Measurements from ENCODE around the gene ZSCAN10. TPM values are rescaled to one million over a fixed set of nuclear protein-coding genes. Genes with fewer than 3 reads are reported as not detected.
A peak's percentile ranks its signal among the peaks of the same experiment; 100 is the strongest.

ZSCAN10 gene
- total RNA-seq, 1 donor from 2014 or later, result not detected

GRCh38 chr16:3133844-3134243 is 34.8 kb upstream of the ZSCAN10 start:
- peak; percentile 10 for DNase-seq

DNA sequence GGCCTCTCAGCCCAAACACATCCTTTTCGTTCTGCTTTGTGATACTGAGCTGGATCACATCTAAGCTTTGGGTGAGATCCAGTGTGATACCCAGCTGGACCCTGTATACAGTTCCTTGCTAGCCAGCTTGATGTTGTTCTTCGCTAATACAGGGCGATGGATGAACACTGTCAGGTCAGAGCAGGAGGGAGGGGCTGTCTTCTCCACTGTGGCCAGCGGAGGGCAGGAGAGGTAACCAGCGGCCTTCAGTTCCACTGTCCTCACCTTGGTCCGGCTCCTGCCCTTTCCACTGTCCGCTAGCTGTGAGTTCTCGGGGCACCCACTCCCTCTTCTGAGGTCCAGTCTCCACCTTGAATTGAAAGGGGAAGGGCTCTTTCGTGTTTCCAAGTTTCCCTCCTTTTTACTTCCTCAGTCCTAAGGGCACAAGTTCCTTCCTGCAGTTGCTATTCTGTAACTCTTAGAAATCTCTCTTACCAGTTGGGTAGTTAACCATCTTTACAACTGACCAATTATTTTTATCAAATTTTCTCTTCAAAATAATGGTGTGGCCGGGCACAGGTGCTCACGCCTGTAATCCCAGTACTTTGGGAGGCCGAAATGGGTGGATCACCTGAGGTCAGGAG is 32.8 kb upstream of the ZSCAN10 start:
- DNase-seq, result peak; percentile 70

- DNase-seq, result peak; percentile 93
Measured at GRCh38 chr16:3129137-3130131, 30.3 kb upstream of the ZSCAN10 start.

DNA sequence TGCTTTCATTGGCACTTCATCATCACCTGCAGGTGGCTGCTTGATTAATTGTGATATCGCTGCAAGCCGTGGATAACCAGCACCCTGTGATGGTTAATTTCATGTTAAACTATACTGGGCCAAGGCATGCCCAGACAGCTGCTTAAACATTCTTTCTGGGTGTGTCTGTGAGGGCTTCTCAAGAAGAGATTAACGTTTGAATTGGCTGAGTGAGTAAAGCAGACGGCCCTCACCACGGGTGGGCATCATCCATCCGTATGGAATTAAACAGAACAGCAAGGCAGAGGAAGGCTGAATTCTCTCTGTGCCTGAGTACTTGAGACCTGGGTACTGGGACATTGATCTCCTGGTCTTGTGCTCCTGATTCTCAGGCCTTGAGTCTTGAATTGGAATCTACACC is 28.7 kb upstream of the ZSCAN10 start:
- DNase-seq, result no peak

GRCh38 chr16:3123986-3124886 is 25.1 kb upstream of the ZSCAN10 start:
- DNase-seq, result peak; percentile 96

DNA sequence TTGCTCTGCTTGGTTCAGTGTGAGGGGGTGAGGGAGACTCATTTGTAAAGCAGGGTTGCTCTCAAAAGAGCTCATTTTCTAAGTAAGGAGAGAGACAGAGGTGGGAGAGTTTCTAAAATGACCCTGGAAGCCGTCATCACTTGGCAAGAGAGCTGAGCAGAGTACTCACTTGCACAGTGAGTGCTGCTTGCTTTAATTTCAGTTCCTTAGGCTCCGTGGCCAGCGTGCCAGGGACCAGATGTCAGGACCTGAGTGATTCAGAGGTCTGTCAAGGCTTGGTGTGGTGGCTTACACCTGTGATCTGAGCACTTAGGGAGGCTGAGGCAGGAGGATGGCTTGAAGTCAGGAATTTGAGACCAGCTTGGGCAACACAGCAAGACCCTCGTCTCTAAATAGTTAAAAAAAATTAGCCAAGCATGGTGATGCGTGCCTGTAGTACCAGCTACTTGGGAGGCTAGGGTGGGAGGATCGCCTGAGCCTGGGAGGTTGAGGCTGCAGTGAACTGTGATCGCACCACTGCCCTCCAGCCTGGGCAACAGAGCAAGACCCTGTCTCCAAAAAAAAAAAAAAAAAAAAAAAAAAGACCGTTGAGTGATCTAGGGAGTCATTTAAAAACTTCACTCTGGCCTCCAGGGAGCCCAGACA is 24.0 kb upstream of the ZSCAN10 start:
- DNase-seq, result no peak

GRCh38 chr16:3121851-3122467 is 22.9 kb upstream of the ZSCAN10 start:
- DNase-seq, result peak; percentile 53

DNA sequence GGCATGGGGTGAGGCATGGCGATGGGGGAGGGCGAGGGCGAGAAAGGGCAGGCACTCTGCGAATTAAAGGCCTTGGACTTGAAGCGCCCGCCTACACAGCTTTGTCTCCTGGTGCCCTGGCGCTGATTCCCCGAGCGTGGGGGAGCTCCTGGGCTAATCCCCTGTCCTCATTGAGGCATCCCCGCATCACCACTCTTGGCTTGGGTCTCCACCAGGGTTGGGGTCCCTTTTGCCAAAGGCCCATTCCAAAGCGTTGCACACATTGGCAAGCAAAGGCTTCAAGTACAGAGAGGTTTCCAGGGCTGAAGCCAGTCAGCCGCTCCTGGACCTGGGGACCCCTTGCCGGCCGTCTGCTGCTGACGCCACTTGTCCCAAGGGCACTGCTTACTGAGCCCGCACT is 21.3 kb upstream of the ZSCAN10 start:
- no peak for DNase-seq

DNA sequence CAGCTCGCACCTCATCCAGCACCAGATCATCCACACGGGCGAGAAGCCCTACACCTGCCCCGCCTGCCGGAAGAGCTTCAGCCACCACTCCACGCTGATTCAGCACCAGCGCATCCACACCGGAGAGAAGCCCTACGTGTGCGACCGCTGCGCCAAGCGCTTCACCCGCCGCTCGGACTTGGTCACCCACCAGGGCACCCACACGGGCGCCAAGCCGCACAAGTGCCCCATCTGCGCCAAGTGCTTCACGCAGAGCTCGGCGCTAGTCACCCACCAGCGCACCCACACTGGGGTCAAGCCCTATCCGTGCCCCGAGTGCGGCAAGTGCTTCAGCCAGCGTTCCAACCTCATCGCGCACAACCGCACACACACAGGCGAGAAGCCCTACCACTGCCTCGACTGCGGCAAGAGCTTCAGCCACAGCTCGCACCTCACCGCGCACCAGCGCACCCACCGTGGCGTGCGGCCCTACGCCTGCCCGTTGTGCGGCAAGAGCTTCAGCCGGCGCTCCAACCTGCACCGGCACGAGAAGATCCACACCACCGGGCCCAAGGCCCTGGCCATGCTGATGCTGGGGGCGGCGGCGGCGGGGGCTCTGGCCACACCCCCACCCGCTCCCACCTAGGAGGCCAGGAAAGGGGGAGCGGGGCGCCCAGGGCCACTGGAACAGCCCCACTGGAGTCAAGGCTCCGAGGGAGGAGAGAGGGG is 20.8 kb upstream of the ZSCAN10 start:
- DNase-seq, result no peak

- DNase-seq, result no peak
Measured at GRCh38 chr16:3119286-3119685, 20.2 kb upstream of the ZSCAN10 start.

- DNase-seq, result no peak
Measured at GRCh38 chr16:3118846-3119245, 19.8 kb upstream of the ZSCAN10 start.

DNA sequence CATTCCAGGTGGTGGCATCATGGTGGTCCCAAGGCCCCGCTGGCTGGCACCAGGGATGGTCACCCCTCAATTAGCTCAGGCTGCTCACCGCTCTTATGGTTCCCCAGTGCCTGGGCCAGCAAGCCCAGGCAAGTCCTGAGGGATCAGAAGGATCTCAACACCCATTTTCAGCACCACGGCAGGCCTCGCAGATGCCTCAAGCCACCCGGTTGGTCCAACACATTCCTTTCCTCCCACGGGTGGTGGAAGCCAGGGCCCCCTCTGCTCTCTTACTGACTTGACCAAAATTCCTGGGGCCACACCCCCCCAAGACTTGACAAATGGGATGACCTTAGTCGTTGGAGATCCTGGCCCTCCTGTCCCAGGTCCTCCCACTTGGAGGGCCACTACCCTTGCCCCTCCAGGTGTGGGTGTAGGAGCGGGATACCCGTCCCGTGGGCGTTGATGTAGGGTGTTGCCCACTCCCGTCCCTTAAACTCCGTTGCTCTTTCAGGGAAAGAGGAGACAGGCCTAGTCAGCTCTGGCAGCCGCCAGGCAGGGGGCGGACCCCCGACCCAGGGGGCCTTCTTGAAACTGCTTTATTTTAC is 19.2 kb upstream of the ZSCAN10 start:
- DNase-seq, result no peak

GRCh38 chr16:3115561-3115960 is 16.5 kb upstream of the ZSCAN10 start:
- no peak for DNase-seq

DNA sequence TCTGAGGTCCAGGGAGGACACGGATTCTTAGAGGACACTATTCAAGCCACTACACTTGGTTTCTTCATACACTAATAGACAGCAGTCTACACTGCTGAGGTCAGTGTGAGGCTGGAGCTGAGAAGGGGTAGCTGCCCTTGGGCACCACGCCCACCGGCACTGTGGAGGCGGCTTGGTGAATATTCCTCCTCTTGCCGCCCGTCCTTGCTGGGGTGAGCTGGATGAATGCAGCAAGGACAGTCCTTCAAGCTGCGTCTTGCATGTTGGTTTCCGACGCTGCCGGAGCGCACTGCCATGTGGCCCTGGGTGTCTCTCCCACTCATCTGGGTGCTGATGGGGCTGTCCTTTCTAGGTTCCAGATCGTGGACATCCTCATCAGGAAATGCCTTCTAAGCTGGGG is 15.9 kb upstream of the ZSCAN10 start:
- no peak for DNase-seq

- peak; percentile 61 for DNase-seq
Measured at GRCh38 chr16:3113765-3114479, 14.8 kb upstream of the ZSCAN10 start.

DNA sequence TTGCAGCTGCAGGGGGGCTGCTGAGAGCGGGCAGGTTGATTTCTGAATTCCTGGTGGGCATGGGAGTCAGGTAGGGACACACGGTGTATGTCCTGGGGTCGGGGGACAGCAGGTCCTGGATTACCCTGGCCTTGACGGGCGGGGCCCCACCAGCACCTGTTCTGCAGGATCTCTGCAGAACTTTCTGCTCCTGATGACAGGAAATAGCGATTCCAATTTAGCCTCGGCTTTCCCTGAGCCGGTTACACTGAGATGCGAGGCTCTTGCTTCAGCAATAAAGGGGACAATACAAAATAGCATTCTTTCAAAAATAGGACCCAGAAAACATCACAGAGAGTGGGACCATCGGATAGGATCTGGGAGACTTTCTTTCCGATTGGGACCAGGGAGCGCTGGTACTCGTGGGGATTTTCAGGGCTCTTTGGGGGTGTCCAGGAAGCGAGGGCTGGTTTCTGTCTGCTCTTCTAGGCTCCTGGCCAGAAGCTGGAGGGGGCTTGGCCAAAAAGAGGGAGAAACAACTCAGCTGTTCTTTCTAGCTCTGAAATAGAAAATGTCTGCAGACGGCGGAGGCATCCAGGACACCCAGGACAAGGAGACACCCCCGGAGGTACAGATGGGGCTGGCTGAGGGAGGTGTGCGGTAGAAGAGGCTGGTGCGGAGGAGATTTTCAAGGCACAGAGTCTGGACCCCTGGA is 13.9 kb upstream of the ZSCAN10 start:
- no peak for DNase-seq

- peak; percentile 80 for DNase-seq
Measured at GRCh38 chr16:3112058-3112880, 13.2 kb upstream of the ZSCAN10 start, which contains the start of gene ZNF205. Gene ZNF205 (plus strand): TSS chr16:3112586. CDS start chr16:3113431, 845 bp downstream.

DNA sequence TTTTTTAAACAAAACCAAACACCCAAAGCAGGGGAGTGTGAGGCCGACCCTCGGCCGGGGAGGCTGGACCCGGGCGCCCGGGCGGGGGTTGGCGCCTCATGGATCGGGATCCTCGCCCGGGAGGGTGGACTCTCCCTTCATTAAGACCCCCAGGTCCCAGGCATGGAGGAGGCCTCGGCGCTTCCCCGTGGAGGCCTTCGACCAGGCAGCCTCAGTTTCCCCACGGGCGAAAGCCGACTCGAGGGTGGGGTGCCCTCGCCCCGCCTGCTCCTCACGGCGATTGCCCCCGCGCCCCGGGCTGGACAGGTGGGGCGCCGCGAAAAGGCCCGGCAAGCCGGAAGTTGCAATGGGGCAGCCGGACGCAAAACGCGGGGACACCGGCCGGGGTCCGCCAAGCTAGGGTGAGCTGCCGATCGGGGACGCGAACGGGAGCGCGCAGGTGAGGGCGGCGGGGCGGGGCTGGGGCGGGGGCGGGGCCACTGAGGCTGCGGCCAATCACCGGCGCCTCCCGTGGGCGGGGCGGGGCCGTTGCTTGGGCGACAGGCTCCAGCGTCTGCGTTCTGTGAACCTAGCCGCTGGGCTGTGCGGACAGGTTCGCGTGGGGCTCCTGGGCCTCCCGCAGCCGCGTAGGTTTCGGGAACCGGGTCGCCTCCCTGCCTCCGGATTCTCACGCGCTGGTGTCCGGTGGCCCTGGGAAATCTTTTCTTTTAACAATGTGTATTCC is 7.3 kb upstream of the ZSCAN10 start:
- peak; percentile 93 for DNase-seq
